H9 (cell line): ENCODE results near the gene ANKRD28. TPM values are rescaled to one million over a fixed set of nuclear protein-coding genes. Genes with fewer than 3 reads are reported as not detected.

Source experiments
- DNase-seq: peaks from one replicate; pipeline ENCODE4 v3.0.0-alpha.2; 2017
- H2AFZ ChIP-seq: one replicate; pipeline ENCODE4 v1.6.1; 2013; ENCODE audit warnings: mild to moderate bottlenecking, low read length, control low read depth, moderate library complexity
- H2AK5ac ChIP-seq: 2 replicates; pipeline ENCODE4 v1.6.1; 2013; ENCODE audit warnings: low read length, control low read depth, mixed read lengths; ENCODE audit not compliant: insufficient read length
- H2BK120ac ChIP-seq: one replicate; pipeline ENCODE4 v1.6.1; 2013; ENCODE audit warnings: low read depth, mild to moderate bottlenecking, low read length, control low read depth, inconsistent platforms; ENCODE audit not compliant: poor library complexity, severe bottlenecking
- H2BK12ac ChIP-seq: 2 replicates; pipeline ENCODE4 v1.6.1; 2013; ENCODE audit warnings: low read length, control low read depth, mixed read lengths, low read depth; ENCODE audit not compliant: insufficient read length
- H2BK15ac ChIP-seq: 2 replicates; pipeline ENCODE4 v1.6.1; 2013; ENCODE audit warnings: low read depth, low read length, control low read depth
- H2BK20ac ChIP-seq: one replicate; pipeline ENCODE4 v1.6.1; 2013; ENCODE audit warnings: low read depth, mild to moderate bottlenecking, low read length, control low read depth, inconsistent platforms; ENCODE audit not compliant: poor library complexity, severe bottlenecking
- H2BK5ac ChIP-seq: 2 replicates; pipeline ENCODE4 v1.6.1; 2013; ENCODE audit warnings: low read length, control low read depth, mixed read lengths; ENCODE audit not compliant: insufficient read length
- H3K14ac ChIP-seq: 2 replicates; pipeline ENCODE4 v1.6.1; 2013; ENCODE audit warnings: low read length, control low read depth; ENCODE audit not compliant: insufficient read depth
- H3K18ac ChIP-seq: 2 replicates; pipeline ENCODE4 v1.6.1; 2013; ENCODE audit warnings: low read depth, mild to moderate bottlenecking, mixed read lengths, low read length, control low read depth; ENCODE audit not compliant: insufficient read length
- H3K23ac ChIP-seq: 2 replicates; pipeline ENCODE4 v1.6.1; 2013; ENCODE audit warnings: low read length, control low read depth, mixed read lengths, low read depth; ENCODE audit not compliant: insufficient read length
- H3K23me2 ChIP-seq: 2 replicates; pipeline ENCODE4 v1.6.1; 2013; ENCODE audit warnings: low read depth, mild to moderate bottlenecking, mixed read lengths, low read length, control low read depth; ENCODE audit not compliant: insufficient read length, poor library complexity, severe bottlenecking
- H3K27ac ChIP-seq: 2 replicates; pipeline ENCODE4 v1.5.1; 2013; ENCODE audit warnings: low read length, control low read depth, mixed read lengths, low read depth; ENCODE audit not compliant: insufficient read length
- H3K27me3 ChIP-seq: 2 replicates; pipeline ENCODE4 v1.6.1; 2013; ENCODE audit warnings: low read length, control low read depth, inconsistent platforms; ENCODE audit not compliant: insufficient read depth
- H3K4ac ChIP-seq: 2 replicates; pipeline ENCODE4 v1.6.1; 2013; ENCODE audit warnings: low read depth, mild to moderate bottlenecking, control low read depth, inconsistent platforms, low read length, moderate library complexity
- H3K4me1 ChIP-seq: 2 replicates; pipeline ENCODE4 v1.6.1; 2013; ENCODE audit warnings: low read length, control low read depth, inconsistent platforms; ENCODE audit not compliant: insufficient read depth
- H3K4me2 ChIP-seq: 2 replicates; pipeline ENCODE4 v1.6.1; 2013; ENCODE audit warnings: low read length, control low read depth, mixed read lengths; ENCODE audit not compliant: insufficient read length, insufficient read depth
- H3K56ac ChIP-seq: 2 replicates; pipeline ENCODE4 v1.6.1; 2013; ENCODE audit warnings: low read depth, mild to moderate bottlenecking, mixed read lengths, low read length, control low read depth; ENCODE audit not compliant: insufficient read length
- H3K79me1 ChIP-seq: 2 replicates; pipeline ENCODE4 v1.6.1; 2013; ENCODE audit warnings: low read depth, mild to moderate bottlenecking, moderate library complexity, low read length, control low read depth, inconsistent platforms; ENCODE audit not compliant: insufficient read depth, poor library complexity, severe bottlenecking
- H3K79me2 ChIP-seq: 2 replicates; pipeline ENCODE4 v1.6.1; 2013; ENCODE audit warnings: low read length, control low read depth, inconsistent platforms; ENCODE audit not compliant: insufficient read depth
- H3K9ac ChIP-seq: 2 replicates; pipeline ENCODE4 v1.6.1; 2013; ENCODE audit warnings: low read length, control low read depth, mixed read lengths; ENCODE audit not compliant: insufficient read length; ENCODE audit errors: extremely low read depth
- H3K9me3 ChIP-seq: one replicate; pipeline ENCODE4 v1.6.1; 2013; ENCODE audit warnings: low read depth, low read length, inconsistent platforms; ENCODE audit not compliant: control insufficient read depth
- H3T11ph ChIP-seq: one replicate; pipeline ENCODE4 v1.6.1; 2013; ENCODE audit warnings: mild to moderate bottlenecking, low read length, control low read depth, inconsistent platforms
- H4K20me1 ChIP-seq: one replicate; pipeline ENCODE4 v1.6.1; 2013; ENCODE audit not compliant: control insufficient read depth, insufficient read length, insufficient read depth
- H4K5ac ChIP-seq: 2 replicates; pipeline ENCODE4 v1.6.1; 2013; ENCODE audit warnings: low read depth, mild to moderate bottlenecking, mixed read lengths, low read length, control low read depth; ENCODE audit not compliant: insufficient read length
- H4K8ac ChIP-seq: replicated peaks from 2 replicates; pipeline ENCODE4 v1.6.1; 2013; ENCODE audit warnings: low read length, control low read depth, mixed read lengths, low read depth; ENCODE audit not compliant: insufficient read length
- H4K91ac ChIP-seq: 2 replicates; pipeline ENCODE4 v1.6.1; 2013; ENCODE audit warnings: low read depth, mild to moderate bottlenecking, moderate library complexity, mixed read lengths, low read length, control low read depth; ENCODE audit not compliant: insufficient read length
- H3K27ac Mint-ChIP-seq, 3 experiments: 2 replicates in 2 of 3; 3 replicates in 1 of 3; pipeline ENCODE4 v1.8.0; 2020 to 2021; ENCODE audit warnings: mixed read lengths in 3 of 3, mild to moderate bottlenecking in 1 of 3, moderate library complexity in 1 of 3
- H3K27me3 Mint-ChIP-seq: 2 replicates; pipeline ENCODE4 v1.8.0; 2021; ENCODE audit warnings: low read depth, mild to moderate bottlenecking, moderate library complexity, mixed read lengths
- H3K36me3 Mint-ChIP-seq, 3 experiments: 2 replicates in 2 of 3; 3 replicates in 1 of 3; pipeline ENCODE4 v1.8.0; 2020 to 2021; ENCODE audit warnings: low read depth in 3 of 3, mixed read lengths in 3 of 3; ENCODE audit not compliant: insufficient read depth in 1 of 3
- H3K4me1 Mint-ChIP-seq, 2 experiments: 2 replicates each; pipeline ENCODE4 v1.8.0; 2020; ENCODE audit warnings: mixed read lengths in 2 of 2
- H3K4me3 Mint-ChIP-seq, 2 experiments: 2 replicates in 1 of 2; 3 replicates in 1 of 2; pipeline ENCODE4 v1.8.0; 2020 to 2021; ENCODE audit warnings: mild to moderate bottlenecking in 2 of 2, mixed read lengths in 2 of 2, moderate library complexity in 1 of 2
- H3K9me3 Mint-ChIP-seq, 2 experiments: 2 replicates in 1 of 2; 3 replicates in 1 of 2; pipeline ENCODE4 v1.8.0; 2020; ENCODE audit warnings: mild to moderate bottlenecking in 2 of 2, mixed read lengths in 2 of 2, moderate library complexity in 1 of 2
- CTCF ChIP-seq: fragments of 200-600 bp; sonication (generic); conservative IDR thresholded peaks from 3 replicates; pipeline ENCODE4 v1.8.0; 2021; ENCODE audit warnings: antibody characterized with exemption, mild to moderate bottlenecking
- WGBS: extraction: QIAGEN DNeasy Blood & Tissue Kit; methylation state at CpG from one replicate; pipeline ENCODE4 v1.1.7; 2013; ENCODE audit warnings: missing lambda C conversion rate, low lambda C conversion rate, mixed read lengths; ENCODE audit not compliant: insufficient read length; ENCODE audit errors: extremely low coverage; 5-methylcytosine and 5-hydroxymethylcytosine counted together
- total RNA-seq: library from RNA; stranded (reverse); gene quantifications from 2 replicates; pipeline ENCODE4 v1.2.1, GENCODE V29; 2021

ANKRD28 gene
- total RNA-seq, 1 experiment from 2014 or later: 59.0 TPM

DNA sequence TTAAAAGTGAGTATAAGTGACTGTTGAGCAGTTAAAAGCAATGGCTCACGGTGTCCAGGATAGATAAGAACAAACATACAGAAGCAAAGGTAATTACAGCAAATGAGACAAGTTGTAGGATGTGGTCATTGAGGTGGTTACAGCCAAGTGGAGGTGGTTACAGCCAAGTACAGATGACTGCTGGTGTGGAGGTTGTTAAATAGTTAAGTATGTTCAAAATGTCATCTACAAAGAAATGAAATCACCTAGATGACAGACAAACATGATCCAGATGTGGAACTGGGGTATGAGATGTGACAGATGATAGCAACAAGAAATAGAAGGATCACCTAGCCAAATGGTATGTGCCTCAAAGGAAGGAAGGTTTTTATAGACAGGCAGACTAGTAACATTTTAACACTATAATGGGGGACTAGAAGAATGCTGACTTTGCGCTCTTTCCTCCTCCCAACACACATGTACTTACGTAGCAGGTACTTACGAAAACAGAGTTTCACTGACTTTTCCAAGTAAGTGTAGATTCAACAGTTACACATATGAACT lies 6.8 kb upstream of the ANKRD28 start:
- Histone ChIP-seq H3K9ac (no peak overlapping the region), H3K56ac (no peak overlapping the region), H2BK15ac (no peak overlapping the region), H4K8ac (no peak overlapping the region), H2AK5ac (no peak overlapping the region), H3K79me1 (no peaks in the 10 kb centered on the region), H3T11ph (no peak overlapping the region), H2AFZ (no peak overlapping the region), H2BK120ac (no peak overlapping the region), H3K9me3 (no peaks in the 10 kb centered on the region), H4K5ac (no peak overlapping the region), H3K27me3 (no peaks in the 10 kb centered on the region), H3K18ac (no peak overlapping the region), H4K20me1 (no peaks in the 10 kb centered on the region), H4K91ac (no peak overlapping the region), H3K14ac (no peak overlapping the region), H3K4ac (no peak overlapping the region), H2BK20ac (no peak overlapping the region), H3K4me2 (no peak overlapping the region), H2BK5ac (no peak overlapping the region), H3K23me2 (no peaks in the 10 kb centered on the region), H3K79me2 (no peaks in the 10 kb centered on the region; the same call in 1 of the 2 replicates), H3K4me1 (no peaks in the 10 kb centered on the region), H2BK12ac (no peak overlapping the region), H3K23ac (no peak overlapping the region), H3K27ac (no peak overlapping the region)
- Mint-ChIP-seq H3K27me3 (no peaks in the 10 kb centered on the region), H3K9me3 (no peaks in the 10 kb centered on the region), H3K4me3 (no peak overlapping the region), H3K27ac (no peak overlapping the region), H3K4me1 (peaks cover 17 to 22% of the 10 kb centered on the region in 2 experiments), H3K36me3 (no peaks in the 10 kb centered on the region)
- no CpG with 5 or more reads among the region's 4 CpGs for WGBS
- TF ChIP-seq CTCF: no peak
- DNase-seq: no peak
